Caco-2 (cell line): Measurements from ENCODE around the gene SPATA6. TPM values are rescaled to one million over a fixed set of nuclear protein-coding genes. Genes with fewer than 3 reads are reported as not detected.

ENCODE experiments used
- BruUV-seq: library from RNA; stranded (reverse); fragments of 400-500 nt; replicated peaks from 2 replicates; lab custom pipeline; 2021; lab: Mats Ljungman, UMichigan
- CTCF ChIA-PET: fragments of 300-600 bp; sonication (Branson Sonifier 250); formaldehyde crosslinking; loops from one replicate; lab custom pipeline; 2022; ENCODE audit warnings: antibody characterized with exemption; lab: Charles Lee
- POLR2A ChIA-PET: fragments of 300-600 bp; sonication (Branson Sonifier 250); formaldehyde crosslinking; loops from one replicate; lab custom pipeline; 2022; ENCODE audit warnings: antibody characterized with exemption; lab: Charles Lee
- DNase-seq, 2 experiments: peaks; one replicate each; pipeline versions ENCODE4 v3.0.0 to v3.0.0-alpha.2; 2020 to 2022
- H3K27me3 ChIP-seq: replicated peaks from 2 replicates; pipeline ENCODE4 v1.6.0; 2011; ENCODE audit warnings: low read length; ENCODE audit not compliant: control insufficient read depth, insufficient read depth
- H3K36me3 ChIP-seq: 2 replicates; pipeline ENCODE4 v1.5.1; 2011; ENCODE audit warnings: low read length; ENCODE audit not compliant: control insufficient read depth, insufficient read depth
- H3K4me1 ChIP-seq: fragments of 250-450 bp; sonication (Bioruptor Pico); 2 replicates; pipeline ENCODE4 v1.5.1; 2020; ENCODE audit warnings: mild to moderate bottlenecking
- H3K4me3 ChIP-seq: 2 replicates; pipeline ENCODE4 v1.5.1; 2011; ENCODE audit warnings: low read depth, mild to moderate bottlenecking, control low read depth, low read length
- H3K9me3 ChIP-seq: fragments of 250-450 bp; sonication (Bioruptor Pico); 2 replicates; pipeline ENCODE4 v1.5.1; 2020; ENCODE audit warnings: mild to moderate bottlenecking, moderate library complexity
- H3K27ac Mint-ChIP-seq: one replicate; pipeline ENCODE4 v1.8.0; 2022; ENCODE audit warnings: mixed read lengths; ENCODE audit not compliant: unreplicated experiment
- H3K27me3 Mint-ChIP-seq: one replicate; pipeline ENCODE4 v1.8.0; 2022; ENCODE audit warnings: mixed read lengths; ENCODE audit not compliant: insufficient read depth, unreplicated experiment
- H3K36me3 Mint-ChIP-seq: one replicate; pipeline ENCODE4 v1.8.0; 2022; ENCODE audit warnings: mild to moderate bottlenecking, mixed read lengths; ENCODE audit not compliant: insufficient read depth, unreplicated experiment
- H3K4me1 Mint-ChIP-seq: one replicate; pipeline ENCODE4 v1.8.0; 2022; ENCODE audit warnings: low read depth, mixed read lengths; ENCODE audit not compliant: unreplicated experiment
- H3K4me3 Mint-ChIP-seq: one replicate; pipeline ENCODE4 v1.8.0; 2022; ENCODE audit warnings: mild to moderate bottlenecking, moderate library complexity, mixed read lengths; ENCODE audit not compliant: unreplicated experiment
- H3K9me3 Mint-ChIP-seq: one replicate; pipeline ENCODE4 v1.8.0; 2022; ENCODE audit warnings: mixed read lengths; ENCODE audit not compliant: unreplicated experiment
- CTCF ChIP-seq, 2 experiments: fragments of 200-600 bp in 1 of 2; IDR thresholded peaks; 1 replicate in 1 of 2; 2 replicates in 1 of 2; pipeline versions ENCODE4 v1.5.1 to v1.8.0; 2011 to 2022; ENCODE audit warnings: antibody characterized with exemption in 1 of 2, control low read depth in 1 of 2, inconsistent platforms in 1 of 2, low read depth in 1 of 2, low read length in 1 of 2, mild to moderate bottlenecking in 1 of 2, moderate library complexity in 1 of 2; ENCODE audit not compliant: insufficient read depth in 1 of 2, severe bottlenecking in 1 of 2, unreplicated experiment in 1 of 2
- intact Hi-C: fragments of 100-400 bp; cut with micrococcal nuclease; formaldehyde crosslinking; loops from one replicate; pipeline ENCODE4 v1.10.0; 2022; ENCODE audit not compliant: unreplicated experiment
- total RNA-seq: library from RNA; stranded (reverse); gene quantifications from 2 replicates; pipeline ENCODE4 v1.2.3, GENCODE V29; 2022

The SPATA6 gene
- total RNA-seq, 1 experiment from 2014 or later: 1.8 TPM

DNA sequence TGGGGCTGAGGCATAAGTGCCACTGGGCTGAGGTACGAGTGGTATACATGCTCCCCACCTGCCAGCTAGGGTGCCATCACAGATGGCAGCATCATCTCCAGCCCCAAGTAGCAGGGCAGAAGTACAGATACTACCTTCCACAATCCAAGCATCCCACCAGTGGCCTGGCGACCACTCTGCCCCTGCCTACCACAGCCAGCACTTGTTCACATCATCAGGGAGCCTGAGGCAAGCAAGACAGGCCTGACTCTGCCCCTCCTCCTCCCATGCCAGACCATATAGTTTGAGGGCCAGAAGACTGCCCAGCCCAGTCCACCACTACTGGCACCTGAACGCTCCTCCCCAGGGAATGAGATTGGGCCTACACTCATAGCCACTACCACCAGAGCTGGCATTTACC lies 84.6 kb downstream of the SPATA6 start:
- Histone ChIP-seq H3K9me3 (no peaks in the 10 kb centered on the region), H3K4me3 (no peak overlapping the region), H3K27me3 (no peaks in the 10 kb centered on the region), H3K4me1 (no peaks in the 10 kb centered on the region), H3K36me3 (no peaks in the 10 kb centered on the region)
- no peak overlapping the region for H3K27ac Mint-ChIP-seq
- CTCF ChIA-PET: no interaction called here
- H3K36me3 Mint-ChIP-seq: no peaks in the 10 kb centered on the region
- BruUV-seq: no TSS peak
- TF ChIP-seq CTCF (IDR thresholded peaks at IDR 0.05; ENCODE audit: insufficient read depth in 1 of 2, low read depth in 1 of 2, low read length in 1 of 2, severe bottlenecking in 1 of 2, unreplicated experiment in 1 of 2): no peak
- POLR2A ChIA-PET: no interaction called here
- intact Hi-C loops: no loop called here
- H3K4me3 Mint-ChIP-seq: no peak overlapping the region
- H3K4me1 Mint-ChIP-seq: no peaks in the 10 kb centered on the region
- H3K27me3 Mint-ChIP-seq: no peaks in the 10 kb centered on the region
- DNase-seq: no peak
- no peaks in the 10 kb centered on the region for H3K9me3 Mint-ChIP-seq

DNA sequence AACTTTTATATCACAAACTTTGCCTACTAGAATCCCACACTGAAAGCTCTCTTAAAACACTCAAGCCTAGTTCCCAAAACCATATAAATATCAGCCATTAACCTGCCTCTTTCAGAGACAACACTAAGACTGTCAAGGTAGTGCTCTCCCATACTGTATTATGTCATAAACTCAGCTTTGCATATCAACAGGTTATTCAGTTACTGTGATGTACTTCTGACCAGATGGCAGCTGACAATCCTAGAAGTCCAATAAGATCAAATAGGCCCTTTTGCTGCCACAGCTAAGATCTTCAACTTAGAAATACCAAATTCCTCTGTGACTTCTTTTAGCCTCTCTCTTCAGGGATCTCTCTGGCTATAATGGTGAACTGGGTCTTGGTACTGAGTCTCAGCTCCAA lies 97.2 kb downstream of the SPATA6 start:
- Mint-ChIP-seq H3K4me3 (no peak overlapping the region), H3K27me3 (no peaks in the 10 kb centered on the region), H3K36me3 (no peaks in the 10 kb centered on the region), H3K9me3 (no peaks in the 10 kb centered on the region), H3K4me1 (peaks cover 10% of the 10 kb centered on the region), H3K27ac (no peak overlapping the region)
- Histone ChIP-seq H3K4me3 (no peak overlapping the region), H3K36me3 (no peaks in the 10 kb centered on the region), H3K9me3 (no peaks in the 10 kb centered on the region), H3K4me1 (peaks cover 5% of the 10 kb centered on the region; the same call in 1 of the 2 replicates), H3K27me3 (no peaks in the 10 kb centered on the region)
- ChIA-PET POLR2A (no interaction called here), CTCF (no interaction called here)
- no TSS peak for BruUV-seq
- no peak for DNase-seq
- TF ChIP-seq CTCF (IDR thresholded peaks at IDR 0.05; ENCODE audit: insufficient read depth in 1 of 2, low read depth in 1 of 2, low read length in 1 of 2, severe bottlenecking in 1 of 2, unreplicated experiment in 1 of 2): no peak
- intact Hi-C loops: no loop called here

DNA sequence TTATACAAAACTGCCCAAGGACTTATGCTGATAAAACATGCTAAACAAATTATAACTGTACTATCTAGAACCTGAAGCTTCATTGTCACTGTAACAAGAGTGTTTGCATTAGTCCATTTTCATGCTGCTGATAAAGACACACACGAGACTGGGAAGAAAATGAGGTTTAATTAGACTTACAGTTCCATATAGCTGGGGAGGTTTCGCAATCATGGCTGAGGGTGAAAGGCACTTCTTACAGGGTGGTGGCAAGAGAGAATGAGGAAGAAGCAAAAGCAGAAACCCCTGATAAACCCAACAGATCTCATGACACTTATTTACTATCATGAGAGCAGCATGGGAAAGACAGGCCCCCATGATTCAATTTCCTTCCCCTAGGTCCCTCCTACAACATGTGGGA lies 100.4 kb downstream of the SPATA6 start:
- TF ChIP-seq CTCF (IDR thresholded peaks at IDR 0.05; ENCODE audit: insufficient read depth in 1 of 2, low read depth in 1 of 2, low read length in 1 of 2, severe bottlenecking in 1 of 2, unreplicated experiment in 1 of 2): no peak
- CTCF ChIA-PET: no interaction called here
- DNase-seq: no peak
- no TSS peak for BruUV-seq
- no peaks in the 10 kb centered on the region for H3K27me3 Mint-ChIP-seq
- no peak overlapping the region for H3K4me3 Mint-ChIP-seq
- peaks cover 10% of the 10 kb centered on the region for H3K4me1 Mint-ChIP-seq
- H3K9me3 ChIP-seq: no peaks in the 10 kb centered on the region
- intact Hi-C loops: no loop called here
- POLR2A ChIA-PET: no interaction called here
- H3K27ac Mint-ChIP-seq: no peak overlapping the region
- peaks cover 12% of the 10 kb centered on the region for H3K9me3 Mint-ChIP-seq
- no peak overlapping the region for H3K4me3 ChIP-seq
- no peaks in the 10 kb centered on the region for H3K36me3 ChIP-seq
- H3K4me1 ChIP-seq: peaks cover 5% of the 10 kb centered on the region; the same call in 1 of the 2 replicates
- H3K36me3 Mint-ChIP-seq: no peaks in the 10 kb centered on the region
- H3K27me3 ChIP-seq: no peaks in the 10 kb centered on the region
